PC-9 (cell line): ENCODE measurements around the gene CEBPZ.

ENCODE experiments used
- CTCF ChIP-seq: fragments of 200-600 bp; sonication (generic); conservative IDR thresholded peaks from 2 replicates; pipeline ENCODE4 v1.6.1; 2017; ENCODE audit warnings: mixed run types, antibody characterized with exemption, mild to moderate bottlenecking, moderate library complexity
- EZH2 ChIP-seq: fragments of 200-600 bp; sonication (generic); IDR thresholded peaks from 2 replicates; pipeline ENCODE4 v1.8.0; 2017; ENCODE audit warnings: antibody characterized with exemption, low read depth

DNA sequence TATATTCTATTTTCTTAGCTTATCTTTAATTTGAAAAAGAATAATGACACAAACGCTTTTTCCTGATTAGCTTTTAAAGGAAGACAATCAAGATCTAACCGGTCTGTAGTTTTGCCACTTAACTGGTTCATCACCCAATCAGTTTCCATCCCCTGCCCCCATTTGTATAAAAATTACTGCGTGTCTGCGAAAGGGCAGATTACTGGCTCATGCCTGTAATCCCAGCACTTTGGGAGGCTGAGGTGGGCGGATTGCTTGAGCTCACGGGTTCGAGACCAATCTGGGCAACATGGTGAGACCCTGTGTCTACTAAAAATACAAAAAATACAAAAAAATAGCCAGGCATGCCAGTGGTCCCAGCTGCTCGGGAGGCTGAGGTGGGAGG lies 32.7 kb downstream of the CEBPZ start:
- TF ChIP-seq EZH2: no peak
- no peak for TF ChIP-seq CTCF
